Smooth muscle cell (in vitro differentiated cells): ENCODE results near the gene CHRNG. TPM values are rescaled to one million over a fixed set of nuclear protein-coding genes. Genes with fewer than 3 reads are reported as not detected.
"Not testable (repeated sequence)": the region's sequence is repeated elsewhere in the genome, so short reads cannot be mapped to it uniquely, and the experiment has no call there.

ENCODE experiments used
- DNase-seq: peaks from one replicate; lab custom pipeline; 2025; ENCODE audit not compliant: unreplicated experiment; lab: John Stamatoyannopoulos, UW
- H2AFZ ChIP-seq: fragments of 200-600 bp; sonication (generic); 2 replicates; pipeline ENCODE4 v1.6.0; 2016; ENCODE audit warnings: antibody characterized with exemption, low read depth, mild to moderate bottlenecking
- H3F3A ChIP-seq: fragments of 200-600 bp; sonication (generic); 2 replicates; pipeline ENCODE4 v1.6.0; 2017; ENCODE audit warnings: antibody characterized with exemption, low read depth
- H3K27ac ChIP-seq: fragments of 200-600 bp; sonication (generic); 2 replicates; pipeline ENCODE4 v1.5.1; 2016; ENCODE audit warnings: low read depth, mild to moderate bottlenecking
- H3K27me3 ChIP-seq: fragments of 200-600 bp; sonication (generic); 2 replicates; pipeline ENCODE4 v1.6.1; 2016; ENCODE audit warnings: low read depth, mild to moderate bottlenecking
- H3K36me3 ChIP-seq: fragments of 200-600 bp; sonication (generic); 2 replicates; pipeline ENCODE4 v1.5.1; 2016; ENCODE audit warnings: low read depth
- H3K4me1 ChIP-seq: fragments of 200-600 bp; sonication (generic); 2 replicates; pipeline ENCODE4 v1.5.1; 2016; ENCODE audit warnings: low read depth
- H3K4me2 ChIP-seq: fragments of 200-600 bp; sonication (generic); 2 replicates; pipeline ENCODE4 v1.6.0; 2016; ENCODE audit warnings: mild to moderate bottlenecking
- H3K4me3 ChIP-seq: fragments of 200-600 bp; sonication (generic); 2 replicates; pipeline ENCODE4 v1.5.1; 2016; ENCODE audit warnings: mild to moderate bottlenecking
- H3K79me2 ChIP-seq: fragments of 200-600 bp; sonication (generic); 2 replicates; pipeline ENCODE4 v1.6.0; 2016; ENCODE audit warnings: low read depth, mild to moderate bottlenecking
- H3K9ac ChIP-seq: fragments of 200-600 bp; sonication (generic); 2 replicates; pipeline ENCODE4 v1.6.0; 2016; ENCODE audit warnings: low read depth
- H3K9me3 ChIP-seq: fragments of 200-600 bp; sonication (generic); replicated peaks from 2 replicates; pipeline ENCODE4 v1.5.1; 2016; ENCODE audit warnings: low read depth
- H4K20me1 ChIP-seq: fragments of 200-600 bp; sonication (generic); 2 replicates; pipeline ENCODE4 v1.6.0; 2016; ENCODE audit warnings: low read depth
- CTCF ChIP-seq: fragments of 200-600 bp; sonication (generic); IDR thresholded peaks from 2 replicates; pipeline ENCODE4 v1.5.1; 2017; ENCODE audit warnings: borderline replicate concordance, mild to moderate bottlenecking, antibody characterized with exemption; ENCODE audit not compliant: insufficient read depth, poor library complexity, severe bottlenecking
- WGBS: methylation state at CpG from one replicate; pipeline ENCODE4 v1.1.7; 2016; ENCODE audit warnings: low lambda C conversion rate; 5-methylcytosine and 5-hydroxymethylcytosine counted together
- polyA plus RNA-seq: library from polyadenylated mRNA; unstranded; fragments of >200 nt; fragmentation: Nextera tagmentation; extraction: Ambion mirVana; gene quantifications from 2 replicates; pipeline ENCODE4 v1.2.1, GENCODE V29; 2016
- total RNA-seq: library from RNA; depleted of rRNA; stranded (reverse); fragments of >200 nt; gene quantifications from 2 replicates; pipeline ENCODE4 v1.2.3, GENCODE V29; 2014

Gene CHRNG
- total and polyA plus RNA-seq, 2 experiments from 2014 or later = not detected

- peaks cover 26% of the 10 kb centered on the region for H4K20me1 ChIP-seq
- H3K9ac ChIP-seq = no peak overlapping the region
- no peaks in the 10 kb centered on the region for H3K27me3 ChIP-seq
- no peak overlapping the region for H2AFZ ChIP-seq
- H3K27ac ChIP-seq = no peak overlapping the region
- peaks cover 20% of the 10 kb centered on the region for H3K36me3 ChIP-seq
- no peaks in the 10 kb centered on the region for H3F3A ChIP-seq
- DNase-seq = no peak
- no peak overlapping the region for H3K4me3 ChIP-seq
- no peak overlapping the region for H3K4me2 ChIP-seq
- H3K79me2 ChIP-seq = no peaks in the 10 kb centered on the region
- H3K9me3 ChIP-seq = no peaks in the 10 kb centered on the region
- no peaks in the 10 kb centered on the region for H3K4me1 ChIP-seq
- no peak for TF ChIP-seq CTCF
These were observed 28.2 kb downstream of the CHRNG start for GRCh38 chr2:232567721-232568120.

- no peaks in the 10 kb centered on the region for H3F3A ChIP-seq
- WGBS = 78% methylated on average over 5 of the region's 5 CpGs
- H3K9me3 ChIP-seq = no peaks in the 10 kb centered on the region
- no peak overlapping the region for H2AFZ ChIP-seq
- no peaks in the 10 kb centered on the region for H3K79me2 ChIP-seq
- no peak overlapping the region for H3K4me3 ChIP-seq
- no peak overlapping the region for H3K4me2 ChIP-seq
- TF ChIP-seq CTCF = no peak
- H3K36me3 ChIP-seq = peaks cover 17% of the 10 kb centered on the region
- H3K27ac ChIP-seq = no peak overlapping the region
- DNase-seq = no peak
- peaks cover 23% of the 10 kb centered on the region for H4K20me1 ChIP-seq
- H3K27me3 ChIP-seq = no peaks in the 10 kb centered on the region
- no peak overlapping the region for H3K9ac ChIP-seq
- H3K4me1 ChIP-seq = no peaks in the 10 kb centered on the region
These were observed 28.7 kb downstream of the CHRNG start for GRCh38 chr2:232568161-232568560.

GRCh38 chr2:232569541-232569940, 30.0 kb downstream of the CHRNG start:
- no peaks in the 10 kb centered on the region for H3K79me2 ChIP-seq
- no peak overlapping the region for H2AFZ ChIP-seq
- no peaks in the 10 kb centered on the region for H3K9me3 ChIP-seq
- peaks cover 15% of the 10 kb centered on the region for H3K36me3 ChIP-seq
- H3K4me3 ChIP-seq = no peak overlapping the region
- no peak overlapping the region for H3K27ac ChIP-seq
- no peaks in the 10 kb centered on the region for H3F3A ChIP-seq
- H3K4me2 ChIP-seq = no peak overlapping the region
- H3K9ac ChIP-seq = no peak overlapping the region
- no peak for DNase-seq
- no peaks in the 10 kb centered on the region for H3K27me3 ChIP-seq
- H4K20me1 ChIP-seq = peaks cover 13% of the 10 kb centered on the region
- WGBS = 97% methylated on average over 9 of the region's 9 CpGs
- no peak for TF ChIP-seq CTCF
- no peaks in the 10 kb centered on the region for H3K4me1 ChIP-seq

- not testable (repeated sequence) for DNase-seq, H2AFZ ChIP-seq, H3K4me1 ChIP-seq, H3F3A ChIP-seq, H3K9me3 ChIP-seq, H3K27ac ChIP-seq, H3K27me3 ChIP-seq, H3K4me2 ChIP-seq, H3K79me2 ChIP-seq, H3K4me3 ChIP-seq, H3K9ac ChIP-seq
- Histone ChIP-seq H4K20me1 (peaks cover 13% of the 10 kb centered on the region), H3K36me3 (peaks cover 15% of the 10 kb centered on the region)
- 98% methylated on average over 6 of the region's 6 CpGs for WGBS
These were observed 31.0 kb downstream of the CHRNG start for GRCh38 chr2:232570481-232570880.
